Left lung (tissue), 10 donors: ENCODE data around the gene ASCC1. TPM values are rescaled to one million over a fixed set of nuclear protein-coding genes. Genes with fewer than 3 reads are reported as not detected.

ENCODE experiments used
- ATAC-seq: fragments of 200-7000 bp; cut with Tn5 transposase; one replicate; pipeline ENCODE4 v1.9.1; 2020; ENCODE audit warnings: moderate library complexity
- DNase-seq, 4 donors: peaks; one replicate each; pipeline ENCODE4 v3.0.0-alpha.2; 2013 to 2020
- H3K27ac ChIP-seq, 2 donors: fragments of 200-600 bp; sonication (generic) in 1 of 2; one replicate each; pipeline versions ENCODE4 v1.5.0 to v1.8.0; 2020 to 2021
- H3K27me3 ChIP-seq, 2 donors: fragments of 200-600 bp; sonication (generic) in 1 of 2; one replicate each; pipeline versions ENCODE4 v1.5.0 to v1.8.0; 2020 to 2021
- H3K36me3 ChIP-seq, 2 donors: fragments of 200-600 bp; sonication (generic) in 1 of 2; one replicate each; pipeline versions ENCODE4 v1.5.0 to v1.8.0; 2020 to 2021
- H3K4me1 ChIP-seq, 2 donors: fragments of 200-600 bp; one replicate each; pipeline ENCODE4 v1.8.0; 2021
- H3K4me3 ChIP-seq, 2 donors: fragments of 200-600 bp; sonication (generic) in 1 of 2; one replicate each; pipeline versions ENCODE4 v1.5.0 to v1.8.0; 2020 to 2021; ENCODE audit warnings: mild to moderate bottlenecking in 1 of 2
- H3K9me3 ChIP-seq, 2 donors: fragments of 200-600 bp; sonication (generic) in 1 of 2; one replicate each; pipeline versions ENCODE4 v1.5.0 to v1.8.0; 2020 to 2021
- intact Hi-C, 2 donors: fragments of 100-400 bp; cut with DNase I; formaldehyde crosslinking; loops; one replicate each; pipeline versions ENCODE4 v1.11.2 to v1.14.2; 2022
- polyA plus RNA-seq, 6 donors: library from polyadenylated mRNA; unstranded; fragments of 120-200 nt; gene quantifications; one replicate each; pipeline ENCODE4 v1.2.1, GENCODE V29; 2013; ENCODE audit not compliant: insufficient read length in 6 of 6
- total RNA-seq, 2 donors: library from RNA; stranded (reverse); fragmentation: NEBNext Ultra II Directional; extraction: Animal tissue kit (Norgen Biotek cat#: 25700); gene quantifications; one replicate each; pipeline ENCODE4 v1.2.1, GENCODE V29; 2021
- TF ChIP-seq, protein P1 (sequence below), 2 donors: fragments of 200-600 bp; sonication (generic) in 1 of 2; IDR thresholded peaks; one replicate each; pipeline versions ENCODE4 v1.5.0 to v1.8.0; 2021; ENCODE audit warnings: antibody characterized with exemption in 2 of 2
- donor health status: DM: no; HTN: yes; CAD: no.
- donor health status: DM: no; HTN: no; CAD: no.

ASCC1 gene
- total and polyA plus RNA-seq, 8 donors: 27.0 to 48.2 (median 37.4) TPM

DNA sequence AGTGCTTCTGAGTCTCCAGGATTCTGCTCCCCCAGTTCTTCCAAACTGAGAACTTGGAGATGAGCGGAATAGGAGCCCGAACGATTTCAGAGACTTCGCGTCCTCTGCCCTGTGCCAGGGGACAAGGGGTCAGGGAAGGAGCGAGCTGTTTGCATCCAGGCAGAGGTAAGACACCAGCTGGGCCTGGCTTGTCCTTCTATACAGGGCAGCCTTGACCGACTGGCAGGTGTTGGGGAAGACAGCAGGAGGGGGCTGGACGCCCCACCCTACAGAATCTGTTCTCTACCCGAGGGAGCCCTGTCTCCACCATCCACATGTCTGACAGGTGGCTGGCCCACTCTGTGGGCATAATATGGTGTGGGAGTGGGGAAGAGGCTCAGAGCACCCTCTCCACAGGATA is 134.9 kb downstream of the ASCC1 start:
- no peak overlapping the region for H3K27ac ChIP-seq
- intact Hi-C loops: no loop called here
- no peak for ATAC-seq

DNA sequence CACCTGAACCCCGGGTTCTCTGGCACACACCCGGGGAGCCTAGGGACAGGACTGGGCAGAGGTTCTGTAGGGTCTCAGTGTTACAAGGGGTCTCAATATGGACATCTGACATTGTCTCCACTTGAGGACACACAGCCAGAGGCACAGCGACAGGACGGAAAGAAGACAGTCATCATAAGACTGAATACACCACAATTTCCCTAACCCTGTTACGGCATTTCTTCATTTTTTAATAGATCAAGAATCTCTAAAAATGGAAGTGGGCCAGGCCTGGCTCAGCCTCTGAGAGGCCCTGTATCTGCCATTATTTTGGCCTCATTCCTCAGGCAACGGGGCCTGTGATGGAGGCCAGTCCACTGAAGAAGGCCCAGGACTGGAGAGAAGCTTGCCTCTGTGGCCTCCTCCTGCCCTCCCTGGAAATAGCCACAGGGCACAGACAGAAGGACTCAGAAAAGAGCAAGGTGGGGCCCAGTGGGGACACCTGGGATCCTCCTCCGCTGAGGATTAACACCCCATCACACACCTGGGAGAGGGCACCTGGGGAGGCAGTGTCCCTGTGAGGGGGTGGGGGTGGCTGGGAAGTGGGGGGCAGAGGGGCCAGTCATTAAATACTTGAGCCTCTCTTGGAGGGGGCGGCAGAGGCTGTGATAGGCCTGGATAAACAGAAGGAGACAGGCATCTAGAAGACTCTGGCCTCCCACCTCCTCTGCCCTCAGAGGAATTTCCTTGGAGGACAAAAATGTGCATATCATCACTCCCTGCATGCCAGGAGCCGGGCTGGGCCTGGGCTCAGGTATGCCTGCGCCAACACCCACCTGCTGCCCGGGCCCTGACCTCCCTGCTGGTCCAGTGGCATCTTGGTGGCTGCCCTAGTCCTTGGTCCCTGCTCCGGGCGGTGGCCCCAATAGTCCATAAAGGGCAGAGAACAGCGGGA is 135.8 kb downstream of the ASCC1 start:
- no peak overlapping the region for H3K4me3 ChIP-seq
- DNase-seq (no peak), ATAC-seq (peak; percentile 65)
- H3K27ac ChIP-seq: peak overlapping the region in 1 of 2 donors; percentile 28
- TF ChIP-seq, protein P1, sequence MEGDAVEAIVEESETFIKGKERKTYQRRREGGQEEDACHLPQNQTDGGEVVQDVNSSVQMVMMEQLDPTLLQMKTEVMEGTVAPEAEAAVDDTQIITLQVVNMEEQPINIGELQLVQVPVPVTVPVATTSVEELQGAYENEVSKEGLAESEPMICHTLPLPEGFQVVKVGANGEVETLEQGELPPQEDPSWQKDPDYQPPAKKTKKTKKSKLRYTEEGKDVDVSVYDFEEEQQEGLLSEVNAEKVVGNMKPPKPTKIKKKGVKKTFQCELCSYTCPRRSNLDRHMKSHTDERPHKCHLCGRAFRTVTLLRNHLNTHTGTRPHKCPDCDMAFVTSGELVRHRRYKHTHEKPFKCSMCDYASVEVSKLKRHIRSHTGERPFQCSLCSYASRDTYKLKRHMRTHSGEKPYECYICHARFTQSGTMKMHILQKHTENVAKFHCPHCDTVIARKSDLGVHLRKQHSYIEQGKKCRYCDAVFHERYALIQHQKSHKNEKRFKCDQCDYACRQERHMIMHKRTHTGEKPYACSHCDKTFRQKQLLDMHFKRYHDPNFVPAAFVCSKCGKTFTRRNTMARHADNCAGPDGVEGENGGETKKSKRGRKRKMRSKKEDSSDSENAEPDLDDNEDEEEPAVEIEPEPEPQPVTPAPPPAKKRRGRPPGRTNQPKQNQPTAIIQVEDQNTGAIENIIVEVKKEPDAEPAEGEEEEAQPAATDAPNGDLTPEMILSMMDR (IDR thresholded peaks at IDR 0.05): no peak
- no peaks in the 10 kb centered on the region for H3K36me3 ChIP-seq
- no peaks in the 10 kb centered on the region for H3K9me3 ChIP-seq
- intact Hi-C loops: no loop called here
- no peaks in the 10 kb centered on the region for H3K27me3 ChIP-seq
- no peaks in the 10 kb centered on the region for H3K4me1 ChIP-seq

More for the DNA sequence above, 134.9 kb downstream of the ASCC1 start:
- Histone ChIP-seq H3K9me3 (no peaks in the 10 kb centered on the region), H3K36me3 (no peaks in the 10 kb centered on the region), H3K4me3 (no peak overlapping the region), H3K4me1 (peaks cover 0 to 4% of the 10 kb centered on the region in 2 donors), H3K27me3 (peaks cover 0 to 6% of the 10 kb centered on the region in 2 donors)
- TF ChIP-seq, protein P1 (IDR thresholded peaks at IDR 0.05): no peak
- no peak for DNase-seq

DNA sequence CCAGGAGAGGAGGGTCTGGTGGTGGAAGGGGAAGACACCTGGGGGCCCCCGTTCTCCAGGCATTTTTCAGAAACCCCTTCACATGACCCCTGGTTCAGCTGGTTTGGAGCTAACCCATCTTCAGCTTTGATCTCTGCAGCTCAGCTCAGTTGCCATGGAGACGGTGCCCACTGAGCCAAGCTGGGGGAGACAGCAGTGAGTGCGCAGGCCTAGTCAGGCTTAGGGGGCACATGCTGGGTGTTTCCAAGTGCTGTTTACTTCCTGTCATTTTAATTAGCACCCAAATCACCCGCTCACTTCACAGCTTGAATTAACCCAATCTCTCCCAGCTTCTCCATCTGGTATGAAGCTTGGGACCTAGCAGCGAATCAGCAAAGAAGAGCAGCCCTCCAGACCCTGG is 136.7 kb downstream of the ASCC1 start:
- H3K9me3 ChIP-seq: no peaks in the 10 kb centered on the region
- no peak overlapping the region for H3K27ac ChIP-seq
- H3K27me3 ChIP-seq: no peaks in the 10 kb centered on the region
- no peak for ATAC-seq
- TF ChIP-seq, protein P1 (IDR thresholded peaks at IDR 0.05): no peak
- H3K4me1 ChIP-seq: no peaks in the 10 kb centered on the region
- intact Hi-C loops: no loop called here
- H3K36me3 ChIP-seq: no peaks in the 10 kb centered on the region
- no peak for DNase-seq
- H3K4me3 ChIP-seq: no peak overlapping the region

DNA sequence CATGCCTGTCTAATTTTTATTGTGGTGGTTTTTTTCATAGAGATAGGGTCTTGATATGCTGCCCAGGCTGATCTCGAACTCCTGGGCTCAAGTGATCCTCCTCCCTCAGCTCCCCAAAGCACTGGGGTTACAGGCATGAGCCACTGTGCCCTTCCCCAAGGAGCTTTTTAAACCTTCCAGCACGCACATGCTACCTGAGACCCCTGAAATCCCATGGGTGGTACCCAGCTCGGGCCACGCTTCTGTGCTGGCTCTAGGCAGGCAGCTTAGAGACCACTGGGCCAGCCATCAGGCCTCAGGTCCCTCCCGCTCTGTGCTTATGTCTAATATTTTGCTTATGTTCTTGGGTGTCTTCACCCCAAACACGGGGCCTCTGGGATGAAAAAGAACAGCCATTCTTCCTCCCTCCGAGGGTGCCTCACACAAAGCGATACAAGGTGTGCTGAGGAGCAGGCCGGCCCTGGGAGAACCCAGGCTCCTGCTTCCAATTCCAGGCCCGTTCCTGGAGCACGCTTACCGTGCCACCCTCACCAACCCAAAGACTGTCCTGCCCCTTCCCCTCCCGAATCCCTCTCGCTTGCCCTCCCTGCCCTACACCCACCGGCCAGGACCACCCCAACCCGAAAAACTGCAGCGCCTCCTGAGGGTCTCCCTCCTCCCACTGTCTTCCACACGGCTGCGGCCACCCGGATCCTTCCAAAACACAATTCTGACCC is 138.6 kb downstream of the ASCC1 start:
- no peak for DNase-seq

More for the DNA sequence above, 138.6 kb downstream of the ASCC1 start:
- no peak for ATAC-seq
- H3K36me3 ChIP-seq: no peaks in the 10 kb centered on the region
- intact Hi-C loops: no loop called here
- no peak overlapping the region for H3K27ac ChIP-seq
- H3K27me3 ChIP-seq: no peaks in the 10 kb centered on the region
- H3K9me3 ChIP-seq: no peaks in the 10 kb centered on the region
- TF ChIP-seq, protein P1 (IDR thresholded peaks at IDR 0.05): no peak
- no peak overlapping the region for H3K4me3 ChIP-seq
- no peaks in the 10 kb centered on the region for H3K4me1 ChIP-seq
